Measurements from ENCODE around the gene CCDC184. TPM values are rescaled to one million over a fixed set of nuclear protein-coding genes. Genes with fewer than 3 reads are reported as not detected.

CCDC184 gene
- total RNA-seq, 1 experiment from 2014 or later: 11.9 TPM

DNA sequence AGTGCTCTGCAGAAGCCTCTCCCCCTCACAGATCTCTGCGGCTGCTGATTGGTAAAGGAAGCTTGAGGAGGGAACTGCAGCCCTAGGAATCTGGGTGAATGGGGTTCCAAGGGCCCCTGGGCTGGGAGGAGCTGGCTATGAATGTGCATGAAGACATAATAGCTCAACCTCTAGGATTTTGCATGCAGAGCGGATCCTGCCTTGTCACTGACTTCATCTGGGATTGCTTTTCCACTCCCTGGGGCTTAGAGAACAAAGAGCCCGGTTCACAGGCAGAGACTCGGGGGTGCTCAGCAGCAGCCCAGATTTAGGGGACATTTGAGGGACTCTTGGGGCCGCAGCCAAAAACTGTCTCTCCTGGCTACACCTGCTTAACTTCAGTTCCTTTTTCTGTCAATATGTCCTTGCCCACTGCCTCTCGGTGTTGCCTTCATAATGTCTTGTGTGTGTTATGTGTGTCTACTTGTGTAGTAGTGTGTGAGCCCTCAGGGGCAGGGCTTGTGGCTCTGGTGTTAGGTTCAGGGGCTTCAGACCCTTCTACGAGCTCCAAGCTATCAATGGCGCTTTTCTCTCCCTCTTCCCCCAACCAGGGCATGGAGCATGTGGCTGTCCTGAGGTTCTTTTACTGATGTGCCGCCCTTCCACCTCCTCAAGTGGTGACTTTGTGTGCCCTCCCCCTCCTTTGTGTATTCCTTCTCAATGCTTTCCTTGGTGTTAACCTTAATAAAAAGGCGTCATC lies 1.9 kb downstream of the CCDC184 start:
- Histone ChIP-seq H3K36me3 (peaks cover 4% of the 10 kb centered on the region), H3K4me1 (replicated peaks) (peaks cover 22% of the 10 kb centered on the region), H3K27me3 (replicated peaks) (peaks cover 16% of the 10 kb centered on the region), H3K4me3 (no peak overlapping the region), H3K27ac (no peak overlapping the region), H3K9me3 (replicated peaks) (peaks cover 6% of the 10 kb centered on the region)
- DNase-seq (ENCODE audit: low read depth in 1 of 2, low spot score in 2 of 2): peak in 1 of 2 experiments; percentile 85

- no peak overlapping the region for H3K4me3 ChIP-seq
- H3K4me1 ChIP-seq (replicated peaks): peaks cover 11% of the 10 kb centered on the region
- H3K27ac ChIP-seq: no peak overlapping the region
- peaks cover 33% of the 10 kb centered on the region for H3K27me3 ChIP-seq (replicated peaks)
- peaks cover 6% of the 10 kb centered on the region for H3K9me3 ChIP-seq (replicated peaks)
- peak in 1 of 2 experiments; percentile 85 for DNase-seq (ENCODE audit: low read depth in 1 of 2, low spot score in 2 of 2)
- peaks cover 4% of the 10 kb centered on the region for H3K36me3 ChIP-seq
Observed at GRCh38 chr12:48187916-48188695, 4.7 kb downstream of the CCDC184 start.

- peak; percentile 97 to 100 for DNase-seq (ENCODE audit: low read depth in 1 of 2, low spot score in 2 of 2)
- Histone ChIP-seq H3K27ac (no peak overlapping the region), H3K4me1 (replicated peaks) (peaks cover under 1% of the 10 kb centered on the region), H3K36me3 (no peaks in the 10 kb centered on the region), H3K27me3 (replicated peaks) (peaks cover 41% of the 10 kb centered on the region), H3K4me3 (no peak overlapping the region), H3K9me3 (replicated peaks) (no peaks in the 10 kb centered on the region)
Observed at GRCh38 chr12:48189331-48190125, 6.1 kb downstream of the CCDC184 start.

GRCh38 chr12:48191096-48191495 lies 7.7 kb downstream of the CCDC184 start:
- H3K4me3 ChIP-seq: no peak overlapping the region
- H3K27me3 ChIP-seq (replicated peaks): peaks cover 48% of the 10 kb centered on the region
- H3K27ac ChIP-seq: no peak overlapping the region
- no peaks in the 10 kb centered on the region for H3K9me3 ChIP-seq (replicated peaks)
- 0 out of 2 replicates have a peak, but pooled peaks cover 3% of the 10 kb centered on the region for H3K4me1 ChIP-seq (replicated peaks)
- DNase-seq (ENCODE audit: low read depth in 1 of 2, low spot score in 2 of 2): peak in 1 of 2 experiments; percentile 53
- H3K36me3 ChIP-seq: no peaks in the 10 kb centered on the region

DNA sequence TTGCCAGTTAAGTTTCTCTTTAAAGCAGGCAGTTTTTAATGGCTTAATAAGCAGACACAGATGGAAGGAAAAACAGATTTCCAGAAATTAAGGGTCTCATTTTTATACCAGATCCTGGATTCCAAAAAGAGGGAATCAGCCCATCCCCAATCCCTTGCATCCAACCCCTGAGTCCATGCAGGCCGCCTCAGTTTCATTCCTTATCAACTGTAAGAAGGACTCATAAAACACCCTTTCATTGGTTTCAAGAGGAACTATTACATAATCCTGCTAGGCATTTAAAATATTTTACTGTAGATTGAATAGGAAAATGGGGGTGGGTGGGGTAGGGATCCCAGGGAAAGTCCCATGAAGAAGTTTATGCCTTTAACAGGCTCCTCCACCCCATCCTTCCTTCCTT lies 9.4 kb downstream of the CCDC184 start:
- H3K9me3 ChIP-seq (replicated peaks): no peaks in the 10 kb centered on the region
- no peak overlapping the region for H3K4me3 ChIP-seq
- H3K36me3 ChIP-seq: no peaks in the 10 kb centered on the region
- H3K4me1 ChIP-seq (replicated peaks): peaks cover 8% of the 10 kb centered on the region; the same call in 1 of the 2 replicates
- DNase-seq (ENCODE audit: low read depth in 1 of 2, low spot score in 2 of 2): peak in 1 of 2 experiments; percentile 72
- H3K27ac ChIP-seq: no peak overlapping the region
- H3K27me3 ChIP-seq (replicated peaks): peaks cover 56% of the 10 kb centered on the region

DNA sequence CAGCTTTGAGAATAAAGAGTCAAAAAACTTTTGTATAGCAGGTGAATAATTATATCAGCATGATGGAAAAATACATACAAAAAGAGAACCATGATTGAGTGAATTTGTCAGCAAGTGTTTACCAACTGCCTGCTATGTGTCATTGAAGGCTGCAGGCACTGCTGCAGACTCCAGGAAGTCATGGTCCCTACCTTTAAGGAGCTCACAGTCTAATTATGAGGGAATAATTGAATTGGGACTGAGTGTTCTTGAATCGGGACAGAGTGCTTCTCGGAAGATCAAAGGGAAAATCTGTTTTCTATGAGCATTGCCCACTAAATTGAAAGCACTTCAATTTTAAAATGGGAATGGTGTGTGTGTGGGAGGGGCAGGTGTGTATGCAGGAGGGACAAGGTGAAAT lies 10.2 kb downstream of the CCDC184 start:
- Histone ChIP-seq H3K4me1 (replicated peaks) (peaks cover 11% of the 10 kb centered on the region; the same call in 1 of the 2 replicates), H3K4me3 (no peak overlapping the region)
- peak in 1 of 2 experiments; percentile 53 for DNase-seq (ENCODE audit: low read depth in 1 of 2, low spot score in 2 of 2)

GRCh38 chr12:48194799-48195201 lies 11.4 kb downstream of the CCDC184 start:
- Histone ChIP-seq H3K27ac (no peak overlapping the region), H3K36me3 (no peaks in the 10 kb centered on the region), H3K4me3 (no peak overlapping the region), H3K27me3 (replicated peaks) (peaks cover 55% of the 10 kb centered on the region), H3K9me3 (replicated peaks) (no peaks in the 10 kb centered on the region), H3K4me1 (replicated peaks) (peaks cover 18% of the 10 kb centered on the region)
- peak in 1 of 2 experiments; percentile 23 for DNase-seq (ENCODE audit: low read depth in 1 of 2, low spot score in 2 of 2)

More for the DNA sequence above, 10.2 kb downstream of the CCDC184 start:
- H3K9me3 ChIP-seq (replicated peaks): no peaks in the 10 kb centered on the region
- H3K27me3 ChIP-seq (replicated peaks): peaks cover 56% of the 10 kb centered on the region
- no peak overlapping the region for H3K27ac ChIP-seq
- H3K36me3 ChIP-seq: no peaks in the 10 kb centered on the region

DNA sequence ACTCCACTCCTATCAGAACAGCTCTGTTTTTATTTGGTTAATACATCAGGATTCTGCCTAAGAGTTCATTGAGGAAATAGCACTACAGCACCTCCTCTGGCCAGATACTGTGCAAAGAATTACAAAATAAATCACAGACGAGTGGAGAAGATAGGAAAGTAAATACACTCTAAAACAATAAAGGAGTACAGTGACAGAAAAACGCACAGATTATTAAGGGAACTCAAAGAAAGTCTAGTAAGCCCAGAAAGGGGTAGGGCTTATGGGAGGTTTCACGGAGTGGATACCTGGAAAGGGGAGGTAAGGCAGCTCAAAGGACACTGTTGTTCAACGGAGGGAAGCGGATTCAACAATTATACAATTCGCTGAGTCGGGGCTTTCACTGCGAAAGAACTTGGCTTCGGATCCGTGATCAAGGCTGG lies 14.1 kb downstream of the CCDC184 start:
- Histone ChIP-seq H3K4me3 (peak overlapping the region; percentile 23), H3K27ac (no peak overlapping the region), H3K27me3 (replicated peaks) (peaks cover 37% of the 10 kb centered on the region), H3K36me3 (no peaks in the 10 kb centered on the region), H3K9me3 (replicated peaks) (no peaks in the 10 kb centered on the region), H3K4me1 (replicated peaks) (peaks cover 26% of the 10 kb centered on the region)
- DNase-seq (ENCODE audit: low read depth in 1 of 2, low spot score in 2 of 2): no peak

DNA sequence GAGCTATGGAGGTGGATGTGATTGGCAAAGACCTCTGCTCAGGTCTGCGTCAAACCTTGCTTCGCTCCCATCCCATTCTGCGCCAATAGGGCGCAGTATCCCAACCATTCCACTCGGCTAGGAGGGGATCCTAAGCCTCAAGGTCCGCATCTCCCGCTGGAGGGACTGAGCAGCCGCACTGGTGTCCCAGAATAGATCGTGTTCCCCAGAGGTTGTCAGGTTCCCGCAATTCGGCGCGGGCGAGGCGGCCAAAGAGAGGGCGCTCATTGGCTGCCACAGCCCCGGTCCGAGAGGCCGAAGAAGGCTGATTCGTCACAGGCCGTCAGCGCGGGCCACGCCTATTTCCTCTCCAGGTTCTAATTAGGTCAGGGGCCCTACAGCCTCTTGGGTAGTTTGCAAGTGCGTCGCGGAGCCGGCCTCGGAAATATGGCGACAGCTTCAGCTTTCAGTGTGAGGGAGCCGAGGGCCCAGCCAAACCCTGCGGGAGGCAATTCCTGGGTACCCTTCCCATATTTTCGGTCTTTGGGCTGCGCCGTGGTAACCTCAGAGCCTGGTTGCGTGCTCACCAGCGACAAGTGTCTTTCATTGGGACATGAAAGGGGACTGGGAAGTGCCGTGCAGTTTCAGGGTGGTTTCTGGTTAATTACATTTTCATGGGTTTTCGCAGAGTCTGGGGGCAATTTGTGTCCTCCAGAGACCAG lies 14.7 kb downstream of the CCDC184 start:
- no peak overlapping the region for H3K27ac ChIP-seq
- peak overlapping the region; percentile 23 for H3K4me3 ChIP-seq
- no peaks in the 10 kb centered on the region for H3K36me3 ChIP-seq
- H3K9me3 ChIP-seq (replicated peaks): no peaks in the 10 kb centered on the region
- DNase-seq (ENCODE audit: low read depth in 1 of 2, low spot score in 2 of 2): peak; percentile 86 to 97
- H3K27me3 ChIP-seq (replicated peaks): peaks cover 35% of the 10 kb centered on the region
- peaks cover 26% of the 10 kb centered on the region for H3K4me1 ChIP-seq (replicated peaks)

DNA sequence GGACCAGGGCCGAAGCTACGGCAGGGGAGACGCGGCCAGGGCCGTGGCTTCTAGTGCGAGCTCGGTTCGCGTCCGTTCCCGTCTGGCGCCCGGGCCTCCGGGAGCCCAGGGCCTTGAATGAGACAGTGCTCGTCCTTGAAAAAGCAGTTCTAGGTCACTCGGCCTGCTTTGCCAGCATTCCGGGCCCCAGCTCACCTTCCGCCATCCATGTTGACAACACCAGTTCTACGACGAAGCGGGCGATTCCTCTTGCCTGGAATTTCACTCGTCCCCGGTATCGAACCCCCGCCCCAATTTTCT lies 15.2 kb downstream of the CCDC184 start:
- peaks cover 26% of the 10 kb centered on the region for H3K4me1 ChIP-seq (replicated peaks)
- no peaks in the 10 kb centered on the region for H3K9me3 ChIP-seq (replicated peaks)
- H3K4me3 ChIP-seq: peak overlapping the region; percentile 23
- no peak overlapping the region for H3K27ac ChIP-seq
- H3K36me3 ChIP-seq: no peaks in the 10 kb centered on the region
- peaks cover 33% of the 10 kb centered on the region for H3K27me3 ChIP-seq (replicated peaks)
- DNase-seq (ENCODE audit: low read depth in 1 of 2, low spot score in 2 of 2): peak in 1 of 2 experiments; percentile 90

DNA sequence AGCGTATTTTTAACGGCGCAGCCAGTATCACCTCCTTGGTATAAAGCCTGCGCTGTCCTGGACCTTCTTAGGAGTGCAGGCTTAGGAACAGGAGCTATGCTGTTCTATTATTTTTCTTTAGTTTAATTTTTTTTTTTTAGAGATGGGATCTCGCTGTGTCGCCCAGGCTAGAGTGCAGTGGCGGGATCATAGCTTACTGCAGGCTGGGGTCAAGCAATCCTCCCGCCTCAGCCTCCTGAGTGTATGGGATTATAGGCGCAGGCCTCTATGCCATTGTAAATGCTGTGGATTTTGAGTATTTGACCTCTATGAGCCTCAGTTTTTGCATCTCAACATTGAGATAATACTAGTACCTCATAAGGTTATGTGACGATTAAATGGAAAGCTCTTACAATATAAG lies 15.5 kb downstream of the CCDC184 start:
- no peak for DNase-seq (ENCODE audit: low read depth in 1 of 2, low spot score in 2 of 2)
- H3K9me3 ChIP-seq (replicated peaks): no peaks in the 10 kb centered on the region
- H3K36me3 ChIP-seq: no peaks in the 10 kb centered on the region
- H3K27ac ChIP-seq: no peak overlapping the region
- H3K27me3 ChIP-seq (replicated peaks): peaks cover 29% of the 10 kb centered on the region
- no peak overlapping the region for H3K4me3 ChIP-seq
- H3K4me1 ChIP-seq (replicated peaks): peaks cover 26% of the 10 kb centered on the region

DNA sequence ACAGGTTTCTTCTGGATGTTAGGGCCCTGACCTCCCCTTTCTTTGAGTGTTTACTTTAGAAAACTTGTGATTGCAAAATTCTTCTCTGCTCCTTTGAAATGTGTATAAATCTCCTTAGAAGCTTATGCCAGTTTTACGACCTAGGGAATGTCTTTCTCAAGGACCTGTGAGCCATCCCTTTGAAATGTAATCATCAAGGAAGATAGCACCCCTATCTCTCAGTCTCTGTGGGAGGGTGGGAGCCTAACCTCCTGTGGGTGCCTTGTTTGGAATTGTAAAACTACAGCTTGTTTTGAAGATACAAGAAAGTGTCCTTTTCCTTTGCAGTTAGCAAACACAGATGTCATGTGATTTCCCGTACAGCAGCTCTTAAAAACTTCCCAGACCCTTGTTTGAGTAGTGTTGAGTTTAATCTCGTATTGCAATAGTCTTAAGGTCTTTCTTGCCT lies 16.4 kb downstream of the CCDC184 start:
- peaks cover 25% of the 10 kb centered on the region for H3K27me3 ChIP-seq (replicated peaks)
- H3K4me1 ChIP-seq (replicated peaks): peaks cover 25% of the 10 kb centered on the region
- H3K27ac ChIP-seq: peak overlapping the region; percentile 1; the same call in 1 of the 2 replicates
- DNase-seq (ENCODE audit: low read depth in 1 of 2, low spot score in 2 of 2): peak; percentile 82 to 94
- no peaks in the 10 kb centered on the region for H3K36me3 ChIP-seq
- no peak overlapping the region for H3K4me3 ChIP-seq
- H3K9me3 ChIP-seq (replicated peaks): peaks cover 4% of the 10 kb centered on the region; the same call in 1 of the 2 replicates

DNA sequence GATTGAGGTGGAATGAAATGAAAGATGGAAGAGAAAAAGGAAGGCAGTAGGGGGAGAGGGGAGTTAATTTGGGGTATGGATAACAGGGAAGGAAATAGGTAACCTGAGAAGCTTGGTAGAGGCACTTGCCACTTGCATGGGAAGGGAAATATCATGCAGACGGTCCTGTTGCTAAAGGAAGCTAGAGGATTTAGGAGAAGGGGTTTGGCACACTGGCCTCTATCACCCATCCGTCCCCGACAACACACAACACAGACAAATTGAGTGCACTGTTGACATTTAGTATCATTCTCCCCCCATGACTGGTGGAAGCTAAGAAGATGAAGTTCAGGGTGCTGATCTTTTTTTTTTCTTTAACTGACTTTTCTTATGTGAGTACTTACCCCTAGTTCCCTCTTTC lies 17.6 kb downstream of the CCDC184 start:
- Histone ChIP-seq H3K27me3 (replicated peaks) (peaks cover 16% of the 10 kb centered on the region), H3K27ac (no peak overlapping the region), H3K4me3 (no peak overlapping the region), H3K9me3 (replicated peaks) (peaks cover 13% of the 10 kb centered on the region), H3K4me1 (replicated peaks) (peaks cover 23% of the 10 kb centered on the region), H3K36me3 (no peaks in the 10 kb centered on the region)
- DNase-seq (ENCODE audit: low read depth in 1 of 2, low spot score in 2 of 2): peak in 1 of 2 experiments; percentile 68

Data from SJSA1 (cell line).